NCI-H1694 treated with DMSO at 0.1 percent for 48 hours (cell line): Measurements from ENCODE around the gene ERBB4.

Experiments used
- DNase-seq: peaks from one replicate; lab custom pipeline; 2025; lab: John Stamatoyannopoulos, UW

ERBB4 gene

GRCh38 chr2:211354481-211354880 is 1184.1 kb downstream of the ERBB4 start:
- no peak for DNase-seq

DNA sequence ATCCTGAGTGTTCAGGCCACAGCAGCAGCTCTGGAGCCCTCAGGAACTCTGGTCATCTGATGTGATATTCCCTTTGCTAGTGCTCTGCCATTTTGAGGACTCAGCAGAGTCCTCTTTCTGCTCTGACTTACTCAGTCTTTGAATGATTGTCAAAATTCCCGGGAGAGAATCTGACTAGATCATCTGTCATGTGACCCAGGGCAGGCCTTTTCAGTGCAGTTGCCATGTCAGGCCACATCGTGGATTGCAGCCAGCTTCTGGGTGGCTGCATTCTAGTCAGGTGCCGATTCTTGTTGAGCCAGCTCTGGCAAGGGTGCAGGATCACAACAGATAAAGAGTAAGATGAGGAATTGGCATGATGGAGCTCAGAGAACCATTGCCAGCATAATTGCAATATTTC is 1186.6 kb downstream of the ERBB4 start:
- no peak for DNase-seq

GRCh38 chr2:211349031-211349430 is 1189.6 kb downstream of the ERBB4 start:
- DNase-seq: no peak

DNA sequence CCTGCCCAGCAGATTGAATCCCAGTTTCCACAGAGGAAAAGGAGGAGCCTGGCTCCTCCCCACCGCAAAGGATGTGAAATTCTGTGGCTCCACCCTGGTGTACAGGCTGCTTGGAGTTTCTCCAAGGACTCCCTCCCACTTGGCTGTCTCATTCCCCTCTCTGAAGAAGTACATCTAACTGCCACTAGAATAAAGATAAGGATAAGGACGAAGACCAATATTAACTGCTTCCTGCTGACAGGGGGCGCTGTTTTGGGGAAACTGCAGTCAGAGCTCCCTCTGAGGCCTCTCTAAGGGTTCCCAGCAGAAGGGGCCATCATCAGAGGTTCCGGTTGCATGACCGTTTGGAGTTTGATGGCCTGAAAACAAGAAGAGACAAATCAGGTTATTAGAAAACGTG is 1191.3 kb downstream of the ERBB4 start:
- DNase-seq: no peak

DNA sequence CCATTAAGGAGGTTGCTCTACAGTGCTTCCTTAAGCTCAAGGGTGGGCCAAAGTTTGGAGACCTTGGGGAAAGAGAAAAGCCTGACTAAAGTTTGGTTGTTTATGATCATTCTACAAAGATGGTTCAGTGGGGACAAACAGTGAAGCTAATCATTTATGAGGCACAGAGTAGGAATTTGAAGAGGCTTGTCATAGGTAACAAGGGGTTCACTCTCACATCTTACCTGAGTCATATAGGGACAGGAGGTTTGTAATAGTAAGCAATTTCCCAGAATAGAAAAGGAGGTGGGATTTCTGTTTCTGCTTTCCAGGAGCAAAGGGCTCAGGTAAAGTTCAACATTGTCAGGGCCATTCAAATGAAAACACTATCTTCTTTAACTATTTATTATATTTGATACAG is 1194.3 kb downstream of the ERBB4 start:
- DNase-seq: no peak

GRCh38 chr2:211333377-211333776 is 1205.2 kb downstream of the ERBB4 start:
- no peak for DNase-seq

- no peak for DNase-seq
These were observed 1206.9 kb downstream of the ERBB4 start for GRCh38 chr2:211331736-211332135.

- DNase-seq: no peak
These were observed 1208.7 kb downstream of the ERBB4 start for GRCh38 chr2:211329882-211330281.

DNA sequence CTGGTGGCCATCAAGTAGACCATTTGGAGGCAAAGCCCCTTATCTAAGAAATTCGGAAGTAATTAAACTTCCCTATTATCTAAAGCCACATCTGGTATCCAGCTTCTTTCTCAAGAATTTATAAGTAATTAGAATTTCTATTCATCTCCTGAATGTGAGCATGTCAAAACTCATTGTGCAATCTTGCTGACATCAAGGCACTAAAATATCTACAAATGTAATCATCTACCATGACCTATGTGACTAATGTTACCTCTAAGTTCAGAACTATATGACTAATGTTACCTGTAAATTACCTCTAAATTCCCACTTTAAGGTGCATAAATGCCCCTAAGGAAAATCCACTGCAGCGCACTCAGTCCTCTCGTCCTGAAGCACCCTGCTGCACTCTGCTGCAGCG is 1209.2 kb downstream of the ERBB4 start:
- DNase-seq: no peak

DNA sequence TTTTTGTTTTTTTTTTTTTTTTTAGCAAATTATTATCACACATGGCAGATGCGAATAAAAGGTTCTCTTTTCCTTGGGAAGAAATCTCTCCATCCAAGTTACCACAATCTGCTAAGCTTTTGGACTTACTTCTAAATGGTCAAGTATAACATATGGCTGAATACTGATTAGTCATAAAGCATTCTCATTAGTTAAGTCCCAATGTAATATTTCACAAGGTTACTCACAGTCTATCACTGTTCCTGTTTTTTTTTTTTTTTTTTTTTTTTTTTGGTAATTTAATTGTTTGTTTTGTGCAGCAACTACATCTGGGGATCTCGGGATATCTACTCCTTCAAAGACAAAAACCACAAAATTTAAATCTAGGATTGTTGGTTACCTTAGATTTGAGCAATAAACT is 1210.5 kb downstream of the ERBB4 start:
- no peak for DNase-seq
